Inferior parietal cortex (tissue), 1 donor: ENCODE results near the gene TMEM127.
"Not testable (repeated sequence)": the region's sequence is repeated elsewhere in the genome, so short reads cannot be mapped to it uniquely, and the experiment has no call there.

Experiments
- DNase-seq: peaks from one replicate; pipeline ENCODE4 v3.0.0-alpha.2; 2016; ENCODE audit errors: extremely low spot score

TMEM127 gene

GRCh38 chr2:96264086-96264485, 1.7 kb downstream of the TMEM127 start:
- no peak for DNase-seq

GRCh38 chr2:96262306-96262705, 3.5 kb downstream of the TMEM127 start:
- DNase-seq = no peak

GRCh38 chr2:96261328-96262003, 4.3 kb downstream of the TMEM127 start:
- no peak for DNase-seq

GRCh38 chr2:96260387-96261260, 5.2 kb downstream of the TMEM127 start:
- no peak for DNase-seq

GRCh38 chr2:96259497-96259921, 6.3 kb downstream of the TMEM127 start:
- no peak for DNase-seq

GRCh38 chr2:96258166-96259022, 7.4 kb downstream of the TMEM127 start:
- DNase-seq = no peak

- DNase-seq = not testable (repeated sequence)
These were observed 8.1 kb downstream of the TMEM127 start for GRCh38 chr2:96257744-96258143.

GRCh38 chr2:96256611-96257113, 9.1 kb downstream of the TMEM127 start:
- DNase-seq = no peak

GRCh38 chr2:96254571-96254970, 11.2 kb downstream of the TMEM127 start:
- DNase-seq = no peak

GRCh38 chr2:96253006-96253405, 12.8 kb downstream of the TMEM127 start:
- no peak for DNase-seq

GRCh38 chr2:96252526-96252925, 13.3 kb downstream of the TMEM127 start:
- no peak for DNase-seq

- DNase-seq = no peak
These were observed 14.0 kb downstream of the TMEM127 start for GRCh38 chr2:96251721-96252292.

- no peak for DNase-seq
These were observed 15.6 kb downstream of the TMEM127 start for GRCh38 chr2:96250188-96250587.

- no peak for DNase-seq
These were observed 16.1 kb downstream of the TMEM127 start for GRCh38 chr2:96249654-96250053.

GRCh38 chr2:96248624-96249023, 17.2 kb downstream of the TMEM127 start:
- DNase-seq = no peak

GRCh38 chr2:96247896-96248295, 17.9 kb downstream of the TMEM127 start:
- no peak for DNase-seq

GRCh38 chr2:96247009-96247408, 18.8 kb downstream of the TMEM127 start:
- DNase-seq = no peak

GRCh38 chr2:96245609-96246390, 20.0 kb downstream of the TMEM127 start:
- no peak for DNase-seq

- DNase-seq = no peak
These were observed 22.0 kb downstream of the TMEM127 start for GRCh38 chr2:96243843-96244242.

GRCh38 chr2:96241900-96242611, 23.7 kb downstream of the TMEM127 start:
- DNase-seq = no peak
